HFF-Myc (cell line): ENCODE results near the gene LBHD1.

Source experiments
- DNase-seq: peaks from one replicate; pipeline ENCODE4 v3.0.0-alpha.2; 2011; ENCODE audit warnings: low read depth; ENCODE audit errors: extremely low read depth
- H3K4me3 ChIP-seq: replicated peaks from 2 replicates; pipeline ENCODE4 v1.5.1; 2011; ENCODE audit warnings: low read depth, mild to moderate bottlenecking, control low read depth, low read length
- CTCF ChIP-seq: IDR thresholded peaks from 2 replicates; pipeline ENCODE4 v1.5.1; 2012; ENCODE audit warnings: mild to moderate bottlenecking, low read depth, low read length, control low read depth; ENCODE audit errors: missing control alignments

LBHD1 gene

DNA sequence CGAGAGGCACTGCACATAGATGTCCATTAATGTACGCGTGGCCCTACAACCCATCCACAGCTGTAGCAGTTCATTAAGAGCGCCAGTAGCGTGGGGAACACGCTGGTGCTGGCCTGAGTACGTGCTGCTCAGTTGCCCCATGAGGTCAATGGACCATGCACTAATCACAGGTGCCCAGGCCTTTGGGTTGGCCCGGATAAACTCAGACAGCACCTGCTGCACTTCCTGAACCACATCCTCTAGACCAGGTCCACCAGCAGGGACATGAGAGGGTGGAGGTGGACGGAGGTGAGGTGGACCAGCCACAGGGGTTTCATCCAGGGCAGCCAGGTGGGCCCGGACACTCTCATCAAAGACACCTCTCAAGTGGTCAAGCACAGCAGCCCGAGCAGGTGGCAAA, 22.6 kb downstream of the LBHD1 start:
- TF ChIP-seq CTCF, result no peak
- DNase-seq, result no peak
- no peak overlapping the region for H3K4me3 ChIP-seq

GRCh38 chr11:62648967-62649364, 23.1 kb downstream of the LBHD1 start:
- DNase-seq, result no peak
- no peak for TF ChIP-seq CTCF
- no peak overlapping the region for H3K4me3 ChIP-seq

GRCh38 chr11:62648185-62648966, 23.7 kb downstream of the LBHD1 start:
- no peak for DNase-seq
- no peak for TF ChIP-seq CTCF
- H3K4me3 ChIP-seq, result no peak overlapping the region

DNA sequence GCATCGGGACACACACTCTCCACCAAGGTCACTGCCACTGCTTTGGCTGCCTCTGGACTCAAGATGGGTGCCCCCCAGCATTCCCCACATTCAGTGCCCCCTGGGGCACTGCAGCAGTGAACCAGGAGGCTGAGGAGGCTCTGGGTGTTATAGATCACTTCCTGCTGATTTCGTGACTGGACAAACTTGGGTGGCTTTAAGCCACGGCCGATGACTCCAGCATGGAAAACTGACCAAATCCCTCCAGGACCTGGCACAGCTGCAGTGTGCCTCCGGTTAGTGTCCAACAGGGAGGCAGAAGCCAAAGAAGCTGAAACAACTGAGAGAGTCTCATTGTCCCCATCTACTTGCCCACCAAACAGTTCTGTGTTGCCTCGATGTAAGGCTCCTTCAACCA, 24.5 kb downstream of the LBHD1 start:
- DNase-seq, result no peak
- no peak overlapping the region for H3K4me3 ChIP-seq
- no peak for TF ChIP-seq CTCF

- no peak for TF ChIP-seq CTCF
- DNase-seq, result no peak
- peak overlapping the region; percentile 96 for H3K4me3 ChIP-seq
Measured at GRCh38 chr11:62646825-62647608, 25.1 kb downstream of the LBHD1 start.

DNA sequence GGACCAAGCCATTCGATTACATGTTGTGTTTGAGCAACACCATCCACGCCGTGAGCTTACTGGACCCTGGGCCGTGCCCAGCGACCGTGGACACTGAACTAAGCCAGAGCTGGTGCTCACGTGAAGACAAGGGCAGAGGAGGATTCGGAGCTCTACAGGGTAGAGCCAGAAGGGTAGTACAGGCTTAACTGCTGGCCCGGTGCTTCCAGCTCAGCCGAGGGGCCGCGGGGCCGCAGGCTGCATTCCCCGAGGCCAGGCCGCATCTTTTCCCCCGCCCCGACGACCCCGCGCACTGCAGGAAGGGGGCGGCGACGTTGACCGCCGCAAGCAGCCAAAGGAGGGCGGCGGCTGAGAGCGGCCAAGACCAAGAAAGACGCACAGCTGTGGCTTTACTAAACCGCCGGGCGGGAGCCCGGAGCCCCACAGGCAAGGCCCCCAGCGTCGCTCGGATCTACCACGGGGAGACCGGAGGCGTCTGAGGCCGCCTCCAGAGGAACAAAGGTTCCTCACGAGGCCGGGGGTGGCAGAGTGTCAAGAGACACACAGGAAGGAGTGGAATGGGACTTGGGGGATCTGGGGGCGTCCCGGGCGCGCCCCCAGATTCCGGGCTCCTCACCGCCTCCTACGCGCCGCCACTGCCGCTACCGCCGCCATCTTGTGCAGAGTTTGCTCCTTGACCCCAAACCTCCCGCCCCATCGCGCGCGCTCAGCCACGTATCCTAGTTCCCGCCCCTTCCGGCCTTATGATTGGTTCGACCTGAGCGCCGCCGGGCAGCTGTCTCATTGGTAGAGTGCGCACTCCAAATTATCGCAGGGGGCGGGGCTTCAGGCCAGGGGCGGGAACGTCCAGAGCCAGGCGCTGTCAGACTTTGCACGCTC, 25.9 kb downstream of the LBHD1 start, which contains the start of gene GANAB:
Gene GANAB, minus strand, starts transcription at position 668 of the 879 bp plus-strand sequence. Its CDS starts 14 bp downstream, at position 654.
- H3K4me3 ChIP-seq, result peak within 1 kb of the TSS; percentile 96
- no peak for TF ChIP-seq CTCF
- peak; percentile 91 for DNase-seq
